GM08714 (cell line): ENCODE results near the gene LRRC46.

ENCODE experiments used
- H3K4me3 ChIP-seq: fragments of 200-500 bp; sonication (Bioruptor generic); 2 replicates; pipeline ENCODE4 v1.5.1; 2014; ENCODE audit warnings: mild to moderate bottlenecking, low read length, inconsistent platforms
- ZNF274 ChIP-seq: IDR thresholded peaks from 2 replicates; pipeline ENCODE4 v1.6.1; 2012; ENCODE audit warnings: mild to moderate bottlenecking, low read depth, low read length

LRRC46 gene

GRCh38 chr17:47879028-47879585 lies 47.6 kb downstream of the LRRC46 start:
- no peak overlapping the region for H3K4me3 ChIP-seq
- TF ChIP-seq ZNF274, result no peak

GRCh38 chr17:47879776-47880454 lies 48.4 kb downstream of the LRRC46 start:
- H3K4me3 ChIP-seq, result no peak overlapping the region
- no peak for TF ChIP-seq ZNF274

- no peak overlapping the region for H3K4me3 ChIP-seq
- no peak for TF ChIP-seq ZNF274
These were observed 50.8 kb downstream of the LRRC46 start for GRCh38 chr17:47882247-47882646.

GRCh38 chr17:47882695-47883588 lies 51.5 kb downstream of the LRRC46 start:
- no peak for TF ChIP-seq ZNF274
- no peak overlapping the region for H3K4me3 ChIP-seq

- no peak overlapping the region for H3K4me3 ChIP-seq
- TF ChIP-seq ZNF274, result no peak
These were observed 52.3 kb downstream of the LRRC46 start for GRCh38 chr17:47883589-47884426.

- no peak for TF ChIP-seq ZNF274
- no peak overlapping the region for H3K4me3 ChIP-seq
These were observed 52.9 kb downstream of the LRRC46 start for GRCh38 chr17:47884427-47884740.

- no peak overlapping the region for H3K4me3 ChIP-seq
- TF ChIP-seq ZNF274, result no peak
These were observed 53.6 kb downstream of the LRRC46 start for GRCh38 chr17:47884905-47885730.
